ENCODE measurements around the gene ROCK1. TPM values are rescaled to one million over a fixed set of nuclear protein-coding genes. Genes with fewer than 3 reads are reported as not detected.

ROCK1 gene
- total and polyA plus RNA-seq, 11 donors = 14.1 to 46.2 (median 33.9) TPM

- DNase-seq (no peak), ATAC-seq (no peak)
- Histone ChIP-seq H3K27ac (no peak overlapping the region), H3K9me3 (peaks cover 0 to 55% (median 0%) of the 10 kb centered on the region in 12 donors), H3K4me1 (peaks cover 0 to 39% (median 0%) of the 10 kb centered on the region in 12 donors), H3K36me3 (no peaks in the 10 kb centered on the region), H3K4me3 (no peak overlapping the region), H3K27me3 (no peaks in the 10 kb centered on the region)
- TF ChIP-seq POLR2A (IDR thresholded peaks at IDR 0.05) (no peak), CTCF (IDR thresholded peaks at IDR 0.05) (no peak)
- 90 to 97% (median 93%) methylated on average over 3 of the region's 3 CpGs for WGBS, 4 donors
- intact Hi-C loops (cut with DNase I) = loop anchor here in 1 of 10 donors (10.0 kb wide), 1 partner anchor 60 kb away; no protein-coding TSS in a partner anchor
These were observed 27.0 kb downstream of the ROCK1 start for GRCh38 chr18:21084511-21085078.

- DNase-seq (no peak), ATAC-seq (no peak)
- Histone ChIP-seq H3K27ac (no peak overlapping the region), H3K27me3 (no peaks in the 10 kb centered on the region), H3K4me3 (no peak overlapping the region), H3K4me1 (peaks cover 0 to 46% (median 7%) of the 10 kb centered on the region in 12 donors), H3K9me3 (peaks cover 0 to 52% (median 0%) of the 10 kb centered on the region in 12 donors), H3K36me3 (no peaks in the 10 kb centered on the region)
- intact Hi-C loops (cut with DNase I) = loop anchor here in 1 of 10 donors (10.0 kb wide), 1 partner anchor 58 kb away; no protein-coding TSS in a partner anchor
- no peak for TF ChIP-seq CTCF (IDR thresholded peaks at IDR 0.05)
- TF ChIP-seq POLR2A (IDR thresholded peaks at IDR 0.05) = no peak
These were observed 28.6 kb downstream of the ROCK1 start for GRCh38 chr18:21083017-21083416.

GRCh38 chr18:21081426-21081825 is 30.2 kb downstream of the ROCK1 start:
- Histone ChIP-seq H3K36me3 (no peaks in the 10 kb centered on the region), H3K9me3 (peaks cover 0 to 38% (median 0%) of the 10 kb centered on the region in 12 donors), H3K4me3 (no peak overlapping the region), H3K27me3 (no peaks in the 10 kb centered on the region), H3K4me1 (peaks cover 0 to 53% (median 11%) of the 10 kb centered on the region in 12 donors), H3K27ac (no peak overlapping the region)
- DNase-seq (no peak), ATAC-seq (no peak)
- intact Hi-C loops (cut with DNase I) = loop anchor here in 1 of 10 donors (10.0 kb wide), 1 partner anchor 57 kb away; no protein-coding TSS in a partner anchor
- WGBS, 4 donors = 90 to 100% (median 94%) methylated on average over 1 of the region's 1 CpG
- TF ChIP-seq CTCF (IDR thresholded peaks at IDR 0.05) = no peak
- no peak for TF ChIP-seq POLR2A (IDR thresholded peaks at IDR 0.05)

GRCh38 chr18:21080576-21080975 is 31.0 kb downstream of the ROCK1 start:
- intact Hi-C loops (cut with DNase I) = loop anchor here in 1 of 10 donors (10.0 kb wide), 1 partner anchor 56 kb away; no protein-coding TSS in a partner anchor
- Histone ChIP-seq H3K4me3 (no peak overlapping the region), H3K9me3 (peaks cover 0 to 38% (median 0%) of the 10 kb centered on the region in 12 donors), H3K27me3 (no peaks in the 10 kb centered on the region), H3K27ac (no peak overlapping the region), H3K36me3 (no peaks in the 10 kb centered on the region), H3K4me1 (peaks cover 0 to 55% (median 12%) of the 10 kb centered on the region in 12 donors)
- WGBS, 4 donors = 93 to 100% (median 97%) methylated on average over 1 of the region's 1 CpG
- TF ChIP-seq POLR2A (IDR thresholded peaks at IDR 0.05) (no peak), CTCF (IDR thresholded peaks at IDR 0.05) (no peak)
- ATAC-seq = no peak
- DNase-seq = no peak

Data from heart left ventricle (tissue), 16 donors.